WERI-Rb-1 (cell line): ENCODE data around the gene AAMP.
"Not testable (repeated sequence)": the region's sequence is repeated elsewhere in the genome, so short reads cannot be mapped to it uniquely, and the experiment has no call there.

Experiments used
- DNase-seq: peaks from one replicate; pipeline ENCODE4 v3.0.0-alpha.2; 2020
- H3K27ac ChIP-seq: fragments of 250-450 bp; sonication (Bioruptor Pico); 2 replicates; pipeline ENCODE4 v1.5.1; 2020; ENCODE audit warnings: mild to moderate bottlenecking, moderate library complexity
- H3K27me3 ChIP-seq: fragments of 250-450 bp; sonication (Bioruptor Pico); 2 replicates; pipeline ENCODE4 v1.5.1; 2021; ENCODE audit warnings: mild to moderate bottlenecking, low read depth, moderate library complexity; ENCODE audit not compliant: insufficient read depth, severe bottlenecking
- H3K36me3 ChIP-seq: fragments of 250-450 bp; sonication (Bioruptor Pico); 2 replicates; pipeline ENCODE4 v1.5.1; 2020; ENCODE audit warnings: mild to moderate bottlenecking, moderate library complexity
- H3K4me3 ChIP-seq: 2 replicates; pipeline ENCODE4 v1.5.1; 2011; ENCODE audit warnings: low read depth, mild to moderate bottlenecking, control low read depth, low read length
- H3K9me3 ChIP-seq: fragments of 250-450 bp; sonication (Bioruptor Pico); 2 replicates; pipeline ENCODE4 v1.5.1; 2021; ENCODE audit warnings: mild to moderate bottlenecking, moderate library complexity; ENCODE audit not compliant: severe bottlenecking
- TF ChIP-seq, protein P1 (sequence below): IDR thresholded peaks from 2 replicates; pipeline ENCODE4 v1.5.1; 2011; ENCODE audit warnings: low read depth, mild to moderate bottlenecking, control low read depth, inconsistent platforms, low read length

Gene AAMP

DNA sequence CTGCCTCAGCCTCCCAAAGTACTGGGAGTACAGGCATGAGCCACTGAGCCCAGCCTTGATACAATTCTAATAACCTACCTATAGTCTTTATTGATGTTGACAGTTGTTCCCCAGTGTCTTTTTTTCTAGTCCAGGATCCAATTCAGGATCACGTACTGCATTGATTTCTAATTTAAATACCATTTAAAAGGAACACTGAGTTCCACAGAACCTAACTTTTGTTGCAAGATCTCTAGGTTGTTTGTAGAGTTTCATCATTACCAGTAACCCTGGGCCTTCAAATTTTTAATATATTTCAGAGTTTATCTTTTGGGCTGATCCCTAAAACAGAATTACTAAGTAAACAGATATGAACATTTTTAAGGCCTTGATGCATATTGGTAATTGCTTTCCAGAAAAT is 43.4 kb upstream of the AAMP start:
- Histone ChIP-seq H3K36me3 (no peaks in the 10 kb centered on the region), H3K4me3 (no peak overlapping the region), H3K27ac (no peak overlapping the region), H3K27me3 (no peaks in the 10 kb centered on the region), H3K9me3 (no peaks in the 10 kb centered on the region)
- TF ChIP-seq, protein P1, sequence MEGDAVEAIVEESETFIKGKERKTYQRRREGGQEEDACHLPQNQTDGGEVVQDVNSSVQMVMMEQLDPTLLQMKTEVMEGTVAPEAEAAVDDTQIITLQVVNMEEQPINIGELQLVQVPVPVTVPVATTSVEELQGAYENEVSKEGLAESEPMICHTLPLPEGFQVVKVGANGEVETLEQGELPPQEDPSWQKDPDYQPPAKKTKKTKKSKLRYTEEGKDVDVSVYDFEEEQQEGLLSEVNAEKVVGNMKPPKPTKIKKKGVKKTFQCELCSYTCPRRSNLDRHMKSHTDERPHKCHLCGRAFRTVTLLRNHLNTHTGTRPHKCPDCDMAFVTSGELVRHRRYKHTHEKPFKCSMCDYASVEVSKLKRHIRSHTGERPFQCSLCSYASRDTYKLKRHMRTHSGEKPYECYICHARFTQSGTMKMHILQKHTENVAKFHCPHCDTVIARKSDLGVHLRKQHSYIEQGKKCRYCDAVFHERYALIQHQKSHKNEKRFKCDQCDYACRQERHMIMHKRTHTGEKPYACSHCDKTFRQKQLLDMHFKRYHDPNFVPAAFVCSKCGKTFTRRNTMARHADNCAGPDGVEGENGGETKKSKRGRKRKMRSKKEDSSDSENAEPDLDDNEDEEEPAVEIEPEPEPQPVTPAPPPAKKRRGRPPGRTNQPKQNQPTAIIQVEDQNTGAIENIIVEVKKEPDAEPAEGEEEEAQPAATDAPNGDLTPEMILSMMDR = no peak
- DNase-seq = no peak

DNA sequence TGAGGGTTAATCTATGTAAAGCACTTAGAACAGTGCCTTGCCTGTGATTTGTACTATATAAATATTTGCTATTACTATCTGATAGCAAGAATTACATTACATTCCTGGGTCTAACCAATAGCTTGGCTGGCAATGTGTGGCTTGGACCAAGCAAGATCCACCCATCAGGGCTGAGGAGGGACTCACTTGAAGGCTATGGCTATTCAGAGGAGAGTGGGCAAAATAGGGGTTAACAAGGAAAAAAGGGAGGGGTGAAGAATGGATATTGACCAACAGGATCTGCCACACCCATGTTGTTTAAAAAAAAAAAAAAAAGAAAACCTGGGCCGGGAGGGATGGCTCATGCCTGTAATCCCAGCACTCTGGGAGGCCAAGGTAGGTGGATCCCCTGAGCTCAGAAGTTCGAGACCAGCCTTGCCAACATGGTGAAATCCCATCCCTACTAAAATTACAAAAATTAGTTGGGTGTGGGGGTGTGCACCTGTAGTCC is 42.4 kb upstream of the AAMP start:
- Histone ChIP-seq H3K27ac (no peak overlapping the region), H3K9me3 (no peaks in the 10 kb centered on the region), H3K36me3 (no peaks in the 10 kb centered on the region), H3K27me3 (no peaks in the 10 kb centered on the region), H3K4me3 (no peak overlapping the region)
- TF ChIP-seq, protein P1 = no peak
- no peak for DNase-seq

DNA sequence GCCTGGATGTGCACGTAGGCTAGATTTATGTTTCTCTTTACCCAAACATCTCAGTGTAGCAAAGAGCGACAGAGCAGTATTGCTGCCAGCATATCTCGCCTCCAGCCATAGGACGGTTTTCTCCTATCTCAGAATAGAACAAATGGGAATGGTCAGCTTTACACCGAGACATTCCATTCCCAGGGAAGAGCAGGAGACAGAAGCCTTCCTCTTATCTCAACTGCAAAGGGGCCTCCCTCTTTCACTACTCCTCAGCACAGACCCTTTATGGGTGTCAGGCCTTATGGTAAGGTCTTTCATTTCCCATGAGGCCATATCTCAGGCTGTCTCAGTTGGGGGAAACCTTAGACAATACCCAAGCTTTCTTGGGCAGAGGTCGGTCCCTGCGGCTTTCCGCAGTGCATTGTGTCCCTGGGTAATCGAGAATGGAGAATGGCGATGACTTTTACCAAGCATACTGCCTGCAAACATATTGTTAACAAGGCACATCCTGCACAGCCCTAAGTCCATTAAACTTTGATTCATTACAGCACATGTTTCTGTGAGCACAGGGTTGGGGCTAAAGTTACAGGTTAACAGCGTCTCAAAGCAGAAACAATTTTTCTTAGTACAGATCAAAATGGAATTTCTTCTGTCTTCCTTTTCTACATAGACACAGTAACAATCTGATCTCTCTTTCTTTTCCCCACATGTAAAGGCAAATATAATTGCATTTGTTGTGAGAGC is 41.8 kb upstream of the AAMP start:
- not testable (repeated sequence) for H3K27me3 ChIP-seq, H3K27ac ChIP-seq, H3K4me3 ChIP-seq, DNase-seq, H3K36me3 ChIP-seq, H3K9me3 ChIP-seq

DNA sequence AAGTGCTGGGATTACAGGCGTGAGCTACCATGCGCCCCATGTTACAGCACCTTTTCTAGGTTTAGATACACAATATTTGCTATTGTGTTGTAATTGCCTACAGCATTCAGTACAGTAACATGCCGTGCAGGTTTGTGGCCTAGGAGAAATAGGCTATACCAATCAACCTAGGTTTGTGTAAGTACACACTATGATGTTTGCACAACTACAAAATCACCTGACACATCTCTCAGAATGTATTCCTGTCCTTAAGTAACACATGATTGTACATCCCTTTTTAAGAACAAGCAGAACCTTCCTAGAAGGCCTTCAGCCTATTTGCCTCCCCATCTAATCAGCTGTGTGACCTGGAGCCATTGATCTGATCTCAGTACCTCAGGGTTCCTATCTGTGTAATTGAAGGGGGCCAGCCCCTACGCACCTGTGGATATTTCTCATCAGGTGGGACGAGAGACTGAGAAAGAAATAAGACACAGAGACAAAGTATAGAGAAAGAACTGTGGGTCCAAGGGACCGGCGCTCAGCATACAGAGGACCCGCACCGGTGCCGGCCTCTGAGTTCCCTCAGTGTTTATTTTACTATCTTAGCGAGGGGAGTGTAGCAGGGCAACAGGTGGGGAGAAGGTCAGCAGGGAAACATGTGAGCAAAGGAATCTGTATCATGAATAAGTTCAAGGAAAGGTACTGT is 41.1 kb upstream of the AAMP start:
- Histone ChIP-seq H3K4me3 (no peak overlapping the region), H3K27me3 (no peaks in the 10 kb centered on the region), H3K9me3 (no peaks in the 10 kb centered on the region), H3K27ac (no peak overlapping the region), H3K36me3 (no peaks in the 10 kb centered on the region)
- DNase-seq = no peak
- TF ChIP-seq, protein P1 = no peak

DNA sequence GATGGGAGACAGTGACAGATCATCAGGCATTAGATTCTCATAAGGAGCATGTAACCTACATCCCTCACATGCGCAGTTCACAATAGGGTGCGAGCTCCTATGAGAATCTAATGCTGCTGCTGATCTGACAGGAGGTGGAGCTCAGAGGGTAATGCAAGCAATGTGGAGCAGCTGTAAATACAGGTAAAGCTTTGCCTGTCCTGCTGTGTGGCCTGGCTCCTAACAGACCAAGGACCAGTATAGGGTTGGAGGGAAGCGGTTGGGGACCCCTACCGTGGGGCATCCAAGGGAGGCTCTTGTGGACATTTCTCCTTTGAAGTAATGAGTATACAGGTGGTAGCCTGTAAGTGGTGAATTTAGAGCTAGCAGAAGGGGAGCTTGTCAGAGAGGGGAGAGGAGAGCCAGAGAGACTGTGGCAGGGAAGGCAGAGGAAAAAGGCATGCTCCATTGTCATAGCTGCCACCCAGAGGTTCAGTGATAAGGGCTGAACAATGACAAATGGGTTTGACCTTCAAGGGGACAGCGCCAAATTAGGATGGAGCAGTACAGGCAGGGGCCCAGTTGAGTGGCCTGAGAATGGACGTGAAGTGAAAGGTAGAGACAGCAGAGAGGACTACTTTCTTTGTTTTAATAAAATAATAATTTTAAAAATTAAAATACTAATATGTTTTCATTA is 37.6 kb upstream of the AAMP start:
- TF ChIP-seq, protein P1 = no peak
- Histone ChIP-seq H3K9me3 (no peaks in the 10 kb centered on the region), H3K4me3 (no peak overlapping the region), H3K27ac (no peak overlapping the region), H3K27me3 (no peaks in the 10 kb centered on the region), H3K36me3 (no peaks in the 10 kb centered on the region)
- no peak for DNase-seq
